H1 (cell line): ENCODE results near the gene FMOD. TPM values are rescaled to one million over a fixed set of nuclear protein-coding genes. Genes with fewer than 3 reads are reported as not detected.

Source experiments
- CTCF ChIA-PET: fragments of 300-600 bp; sonication (Branson Sonifier 250); formaldehyde crosslinking; loops from one replicate; lab custom pipeline; 2021; ENCODE audit not compliant: partially characterized antibody; lab: Charles Lee
- POLR2A ChIA-PET: fragments of 300-600 bp; sonication (Branson Sonifier 250); formaldehyde crosslinking; loops from one replicate; lab custom pipeline; 2021; ENCODE audit warnings: inconsistent platforms; ENCODE audit not compliant: partially characterized antibody; lab: Charles Lee
- DNase-seq, 2 experiments: peaks; one replicate each; pipeline versions ENCODE4 v3.0.0 to v3.0.0-alpha.2; 2010 to 2022; ENCODE audit warnings: low spot score in 2 of 2, low read depth in 1 of 2, mixed read lengths in 1 of 2
- FAIRE-seq: peaks from 2 replicates; lab custom pipeline; 2011; peaks lifted over from hg19 to GRCh38; lab: Jason Lieb, UNC
- H2AFZ ChIP-seq: 2 replicates; pipeline ENCODE4 v1.8.1; 2012; ENCODE audit warnings: low read length, inconsistent platforms
- H2AK5ac ChIP-seq: 2 replicates; pipeline ENCODE4 v1.6.1; 2013; ENCODE audit warnings: low read depth, low read length
- H2BK120ac ChIP-seq: replicated peaks from 2 replicates; pipeline ENCODE3; 2013; ENCODE audit warnings: low read depth, low read length, inconsistent platforms
- H2BK12ac ChIP-seq: 2 replicates; pipeline ENCODE4 v1.6.1; 2013; ENCODE audit warnings: low read depth, low read length
- H2BK15ac ChIP-seq: 2 replicates; pipeline ENCODE4 v1.6.1; 2013; ENCODE audit warnings: low read length
- H2BK20ac ChIP-seq: 2 replicates; pipeline ENCODE4 v1.6.1; 2013; ENCODE audit warnings: low read length
- H2BK5ac ChIP-seq: 2 replicates; pipeline ENCODE4 v1.6.1; 2013; ENCODE audit warnings: low read depth, low read length
- H3K14ac ChIP-seq: 2 replicates; pipeline ENCODE4 v1.6.1; 2013; ENCODE audit warnings: inconsistent platforms; ENCODE audit not compliant: insufficient read length
- H3K18ac ChIP-seq: 2 replicates; pipeline ENCODE4 v1.6.1; 2013; ENCODE audit warnings: low read length; ENCODE audit errors: extremely low read depth
- H3K23ac ChIP-seq: 2 replicates; pipeline ENCODE4 v1.6.1; 2013; ENCODE audit warnings: inconsistent platforms; ENCODE audit not compliant: insufficient read length
- H3K23me2 ChIP-seq: 2 replicates; pipeline ENCODE4 v1.6.1; 2013; ENCODE audit warnings: low read depth, low read length
- H3K27ac ChIP-seq: 2 replicates; pipeline ENCODE4 v1.6.1; 2011; ENCODE audit warnings: low read depth, low read length, inconsistent platforms
- H3K27me3 ChIP-seq, 4 experiments: replicated peaks in 1 of 4; 1 replicate in 1 of 4; 2 replicates in 3 of 4; pipeline versions ENCODE4 v1.6.1 to v1.8.1; 2011 to 2013; ENCODE audit warnings: low read length in 3 of 4, mild to moderate bottlenecking in 3 of 4, inconsistent platforms in 2 of 4, mixed read lengths in 2 of 4, moderate library complexity in 1 of 4; ENCODE audit not compliant: control insufficient read depth in 3 of 4, insufficient read depth in 3 of 4; ENCODE audit errors: extremely low read depth in 1 of 4
- H3K36me3 ChIP-seq, 4 experiments: 2 replicates each; pipeline versions ENCODE4 v1.6.1 to v1.8.1; 2011 to 2013; ENCODE audit warnings: mild to moderate bottlenecking in 4 of 4, low read length in 3 of 4, moderate library complexity in 2 of 4, control low read depth in 1 of 4, inconsistent platforms in 1 of 4; ENCODE audit not compliant: insufficient read depth in 4 of 4, control insufficient read depth in 2 of 4
- H3K4ac ChIP-seq: replicated peaks from 2 replicates; pipeline ENCODE3; 2013; ENCODE audit warnings: low read length, low read depth, mixed read lengths, inconsistent platforms; ENCODE audit not compliant: insufficient read length
- H3K4me1 ChIP-seq, 4 experiments: replicated peaks in 1 of 4; 1 replicate in 1 of 4; 2 replicates in 3 of 4; pipeline versions ENCODE4 v1.6.1 to v1.8.1; 2011 to 2013; ENCODE audit warnings: low read length in 3 of 4, inconsistent platforms in 2 of 4, mixed read lengths in 1 of 4; ENCODE audit not compliant: insufficient read depth in 4 of 4, control insufficient read depth in 3 of 4
- H3K4me2 ChIP-seq, 2 experiments: 2 replicates each; pipeline versions ENCODE4 v1.6.1 to v1.8.1; 2011 to 2013; ENCODE audit warnings: low read depth in 2 of 2, low read length in 2 of 2, control low read depth in 1 of 2, inconsistent platforms in 1 of 2, mild to moderate bottlenecking in 1 of 2; ENCODE audit not compliant: insufficient read depth in 1 of 2
- H3K4me3 ChIP-seq, 4 experiments: fragments of 200-600, 300-600 bp in 1 of 4; sonication (generic), shearing (Covaris generic), sonication (Bioruptor Twin) in 1 of 4; 2 replicates each; pipeline versions ENCODE4 v1.5.1 to v1.8.1; 2011 to 2016; ENCODE audit warnings: low read length in 4 of 4, low read depth in 3 of 4, control low read depth in 2 of 4, inconsistent platforms in 2 of 4, mild to moderate bottlenecking in 2 of 4, mixed read lengths in 1 of 4, moderate library complexity in 1 of 4; ENCODE audit not compliant: insufficient read depth in 2 of 4; ENCODE audit errors: extremely low read depth in 1 of 4
- H3K56ac ChIP-seq: replicated peaks from 2 replicates; pipeline ENCODE3; 2013; ENCODE audit warnings: low read depth, mild to moderate bottlenecking, mixed read lengths, low read length, inconsistent platforms; ENCODE audit not compliant: insufficient read length
- H3K79me1 ChIP-seq: 2 replicates; pipeline ENCODE4 v1.6.1; 2013; ENCODE audit warnings: low read depth, low read length, control low read depth
- H3K79me2 ChIP-seq, 2 experiments: 2 replicates each; pipeline versions ENCODE4 v1.6.1 to v1.8.1; 2012 to 2013; ENCODE audit warnings: low read length in 2 of 2, mild to moderate bottlenecking in 2 of 2, inconsistent platforms in 1 of 2; ENCODE audit not compliant: insufficient read depth in 2 of 2, control insufficient read depth in 1 of 2
- H3K9ac ChIP-seq, 4 experiments: replicated peaks in 1 of 4; 1 replicate in 1 of 4; 2 replicates in 3 of 4; pipeline versions ENCODE4 v1.6.1 to v1.8.1; 2011 to 2013; ENCODE audit warnings: low read depth in 3 of 4, low read length in 3 of 4, control low read depth in 2 of 4, mild to moderate bottlenecking in 2 of 4, moderate library complexity in 2 of 4, inconsistent platforms in 1 of 4; ENCODE audit errors: extremely low read depth in 1 of 4
- H3K9me3 ChIP-seq, 2 experiments: 2 replicates each; pipeline versions ENCODE4 v1.6.1 to v1.8.1; 2012 to 2013; ENCODE audit warnings: mild to moderate bottlenecking in 2 of 2, moderate library complexity in 2 of 2, control low read depth in 1 of 2, inconsistent platforms in 1 of 2, low read depth in 1 of 2, low read length in 1 of 2, mixed read lengths in 1 of 2; ENCODE audit not compliant: insufficient read depth in 2 of 2
- H4K20me1 ChIP-seq, 2 experiments: replicated peaks in 1 of 2; 2 replicates each; pipeline versions ENCODE3 to v1.8.1; 2011 to 2013; ENCODE audit warnings: inconsistent platforms in 2 of 2, low read length in 2 of 2, mild to moderate bottlenecking in 1 of 2; ENCODE audit not compliant: insufficient read depth in 2 of 2, control insufficient read depth in 1 of 2
- H4K5ac ChIP-seq: 2 replicates; pipeline ENCODE4 v1.6.1; 2013; ENCODE audit warnings: low read length, low read depth, mixed read lengths, inconsistent platforms; ENCODE audit not compliant: insufficient read length
- H4K8ac ChIP-seq: 2 replicates; pipeline ENCODE4 v1.8.0; 2013; ENCODE audit warnings: mild to moderate bottlenecking, moderate library complexity, low read length, inconsistent platforms; ENCODE audit not compliant: insufficient read depth; ENCODE audit errors: extremely low read depth
- H4K91ac ChIP-seq: replicated peaks from 2 replicates; pipeline ENCODE3; 2013; ENCODE audit warnings: low read length, mixed read lengths, inconsistent platforms; ENCODE audit not compliant: insufficient read length
- FOSL1 ChIP-seq: IDR thresholded peaks from 2 replicates; pipeline ENCODE4 v1.6.1; 2011; ENCODE audit warnings: mild to moderate bottlenecking, low read depth, low read length, moderate library complexity; ENCODE audit not compliant: insufficient read depth
- HDAC2 ChIP-seq, 2 experiments: fragments of 300-600 bp in 1 of 2; sonication (generic) in 1 of 2; IDR thresholded peaks; 2 replicates each; pipeline ENCODE4 v1.6.1; 2011 to 2012; ENCODE audit warnings: low read depth in 2 of 2, low read length in 2 of 2, mild to moderate bottlenecking in 2 of 2, moderate library complexity in 2 of 2, borderline replicate concordance in 1 of 2, inconsistent platforms in 1 of 2
- NRF1 ChIP-seq: IDR thresholded peaks from 2 replicates; pipeline ENCODE4 v1.6.1; 2011; ENCODE audit warnings: mild to moderate bottlenecking, low read depth, low read length, improper control_type of control experiment
- RAD21 ChIP-seq, 2 experiments: IDR thresholded peaks in 1 of 2; conservative IDR thresholded peaks in 1 of 2; 2 replicates each; pipeline ENCODE4 v1.6.1; 2011; ENCODE audit warnings: low read depth in 2 of 2, low read length in 2 of 2, improper control_type of control experiment in 1 of 2, inconsistent platforms in 1 of 2, mild to moderate bottlenecking in 1 of 2, moderate library complexity in 1 of 2
- RBBP5 ChIP-seq: IDR thresholded peaks from 2 replicates; pipeline ENCODE4 v1.7.1; 2012; ENCODE audit warnings: low read depth, mild to moderate bottlenecking, inconsistent platforms, low read length, moderate library complexity, borderline replicate concordance
- RFX5 ChIP-seq: IDR thresholded peaks from 2 replicates; pipeline ENCODE4 v1.6.1; 2011; ENCODE audit warnings: low read depth, low read length, improper control_type of control experiment, borderline replicate concordance
- SAP30 ChIP-seq: fragments of 300-600 bp; sonication (generic); IDR thresholded peaks from 2 replicates; pipeline ENCODE4 v1.7.1; 2012; ENCODE audit warnings: low read length, moderate library complexity, mild to moderate bottlenecking, inconsistent platforms; ENCODE audit not compliant: insufficient read depth, insufficient replicate concordance
- SIX5 ChIP-seq: IDR thresholded peaks from 2 replicates; pipeline ENCODE4 v1.6.1; 2011; ENCODE audit warnings: mild to moderate bottlenecking, low read depth, low read length
- SP4 ChIP-seq: IDR thresholded peaks from 2 replicates; pipeline ENCODE4 v1.6.1; 2012; ENCODE audit warnings: low read length, inconsistent platforms
- WGBS, 2 experiments: shearing (Covaris generic) in 1 of 2; methylation state at CpG; one replicate each; pipeline versions ENCODE4 v1.1.6 to v1.1.7; 2013 to 2015; ENCODE audit warnings: low lambda C conversion rate in 2 of 2, mixed read lengths in 2 of 2, inconsistent platforms in 1 of 2, low coverage in 1 of 2, missing lambda C conversion rate in 1 of 2; ENCODE audit not compliant: insufficient replicate concordance in 2 of 2, insufficient coverage in 1 of 2, insufficient read length in 1 of 2; ENCODE audit errors: extremely low coverage in 1 of 2, missing lambda C conversion rate in 1 of 2; 5-methylcytosine and 5-hydroxymethylcytosine counted together
- polyA plus RNA-seq, 7 experiments: library from polyadenylated mRNA; depleted of rRNA in 3 of 7; stranded (reverse) in 5 of 7; unstranded in 2 of 7; fragments of >200 nt in 5 of 7; fragments of 200-250 nt in 2 of 7; gene quantifications; 1 replicate in 5 of 7; 2 replicates in 1 of 7; 4 replicates in 1 of 7; pipeline versions ENCODE4 v1.2.1 to v1.2.3, GENCODE V29; 2011 to 2013; ENCODE audit warnings: missing spikeins in 2 of 7, mixed read lengths in 2 of 7
- total RNA-seq: library from RNA; stranded (reverse); fragmentation: NEBNext Ultra II Directional; extraction: Animal tissue kit (Norgen Biotek cat#: 25700); gene quantifications from 2 replicates; pipeline ENCODE4 v1.2.1, GENCODE V29; 2021
- TF ChIP-seq, protein P1 (sequence below): IDR thresholded peaks from 2 replicates; pipeline ENCODE4 v1.6.1; 2012; ENCODE audit warnings: inconsistent platforms
- TF ChIP-seq, protein P2 (sequence below): IDR thresholded peaks from 2 replicates; pipeline ENCODE4 v1.6.1; 2011; ENCODE audit warnings: low read depth, mild to moderate bottlenecking, low read length; ENCODE audit not compliant: insufficient read depth

The FMOD gene
- total and polyA plus RNA-seq, 2 of the 8 experiments (the other 6 are each of a cell fraction or from before 2014, with no cell fraction given), result 0.17 to 0.32 TPM

DNA sequence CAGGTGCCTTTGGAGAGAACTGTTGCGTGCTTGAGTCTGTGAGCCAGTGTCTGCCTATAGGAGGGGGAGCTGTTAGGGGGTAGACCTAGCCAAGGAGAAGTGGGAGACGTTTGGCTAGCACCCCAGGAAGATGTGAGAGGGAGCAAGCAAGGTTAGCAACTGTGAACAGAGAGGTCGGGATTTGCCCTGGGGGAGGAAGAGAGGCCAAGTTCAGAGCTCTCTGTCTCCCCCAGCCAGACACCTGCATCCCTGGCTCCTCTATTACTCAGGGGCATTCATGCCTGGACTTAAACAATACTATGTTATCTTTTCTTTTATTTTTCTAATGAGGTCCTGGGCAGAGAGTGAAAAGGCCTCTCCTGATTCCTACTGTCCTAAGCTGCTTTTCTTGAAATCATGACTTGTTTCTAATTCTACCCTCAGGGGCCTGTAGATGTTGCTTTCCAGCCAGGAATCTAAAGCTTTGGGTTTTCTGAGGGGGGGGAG, 43.2 kb downstream of the FMOD start:
- Histone ChIP-seq H3K23ac (no peak overlapping the region), H3K4me2 (peak overlapping the region; percentile 71 to 82), H3K4me1 (peaks cover 14 to 33% (median 18%) of the 10 kb centered on the region in 4 experiments), H3K9me3 (no peaks in the 10 kb centered on the region), H2AK5ac (no peak overlapping the region), H3K4me3 (peak overlapping the region in 1 of 4 experiments; percentile 92; a peak in 3 of 8 replicates), H2BK12ac (no peak overlapping the region), H4K91ac (no peak overlapping the region), H3K79me1 (no peaks in the 10 kb centered on the region), H2AFZ (no peak overlapping the region), H3K27ac (no peak overlapping the region), H4K20me1 (peaks cover 6 to 27% of the 10 kb centered on the region in 2 experiments), H2BK120ac (no peak overlapping the region), H3K56ac (no peak overlapping the region), H2BK15ac (no peak overlapping the region), H3K79me2 (no peaks in the 10 kb centered on the region), H3K9ac (no peak overlapping the region), H3K18ac (no peak overlapping the region), H4K5ac (no peak overlapping the region), H2BK5ac (no peak overlapping the region), H3K23me2 (peaks cover 13% of the 10 kb centered on the region), H3K4ac (no peak overlapping the region), H3K14ac (no peak overlapping the region), H4K8ac (peak overlapping the region; percentile 28; the same call in 1 of the 2 replicates), H3K36me3 (no peaks in the 10 kb centered on the region; a peak in 1 of 8 replicates), H3K27me3 (peaks cover 45 to 91% (median 86%) of the 10 kb centered on the region in 4 experiments), H2BK20ac (no peak overlapping the region)
- ChIA-PET POLR2A (interaction anchor here (0.9 to 3.3 kb wide), 9 partner anchors 9 to 21 kb away, joined by 3 to 11 read pairs (median 6); no protein-coding TSS in a partner anchor), CTCF (interaction anchor here (0.6 to 9.3 kb wide), 21 partner anchors 9 to 498 kb away, joined by 3 to 123 read pairs (median 7); no protein-coding TSS in a partner anchor)
- FAIRE-seq (no peak), DNase-seq (peak in 1 of 2 experiments; percentile 56)
- 2% methylated on average over 3 of the region's 3 CpGs; no CpG with 5 or more reads in 1 of the 2 experiments for WGBS, 2 experiments
- TF ChIP-seq NRF1 (no peak), RBBP5 (0 out of 2 replicates have a peak, but pooled peaks have one; percentile 18), SP4 (0 out of 2 replicates have a peak, but pooled peaks have one; percentile 20), SAP30 (no peak), FOSL1 (no peak), HDAC2 (IDR thresholded peaks at IDR 0.05; ENCODE audit: borderline replicate concordance in 1 of 2, low read depth in 2 of 2, low read length in 2 of 2) (no peak), RFX5 (no peak), RAD21 (IDR thresholded peaks at IDR 0.05 in 1 of 2, conservative IDR thresholded peaks at IDR 0.05 in 1 of 2; ENCODE audit: low read depth in 2 of 2, low read length in 2 of 2) (no peak), SIX5 (no peak)
- TF ChIP-seq, protein P1, sequence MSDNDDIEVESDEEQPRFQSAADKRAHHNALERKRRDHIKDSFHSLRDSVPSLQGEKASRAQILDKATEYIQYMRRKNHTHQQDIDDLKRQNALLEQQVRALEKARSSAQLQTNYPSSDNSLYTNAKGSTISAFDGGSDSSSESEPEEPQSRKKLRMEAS, result no peak
- TF ChIP-seq, protein P2, sequence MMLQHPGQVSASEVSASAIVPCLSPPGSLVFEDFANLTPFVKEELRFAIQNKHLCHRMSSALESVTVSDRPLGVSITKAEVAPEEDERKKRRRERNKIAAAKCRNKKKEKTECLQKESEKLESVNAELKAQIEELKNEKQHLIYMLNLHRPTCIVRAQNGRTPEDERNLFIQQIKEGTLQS, result no peak
